Measurements from ENCODE around the gene TMCC1. TPM values are rescaled to one million over a fixed set of nuclear protein-coding genes. Genes with fewer than 3 reads are reported as not detected.

TMCC1 gene
- total and polyA plus RNA-seq, 3 donors from 2014 or later: 46.0 to 119 (median 60.4) TPM

DNA sequence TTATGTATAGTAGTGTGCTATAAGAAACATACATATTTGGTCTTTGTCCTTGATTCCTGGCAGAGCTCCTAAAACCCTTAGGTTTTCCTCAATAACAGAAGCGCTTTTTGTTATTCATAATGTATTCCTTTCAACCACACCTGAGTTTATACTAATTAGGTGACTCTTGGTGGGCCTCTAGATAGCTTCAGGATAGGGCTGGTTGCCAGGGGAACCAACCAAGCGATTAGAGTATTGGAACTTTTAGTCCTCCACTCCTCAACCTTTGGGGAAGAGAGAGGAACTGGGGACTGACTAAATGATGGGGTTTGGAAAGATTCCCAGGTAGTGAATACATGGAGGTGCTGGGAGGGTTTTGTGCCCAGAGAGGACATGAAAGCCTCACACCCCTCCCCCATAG, 24.6 kb downstream of the TMCC1 start:
- H3K4me1 ChIP-seq: peaks cover 15% of the 10 kb centered on the region
- DNase-seq: no peak
- no peaks in the 10 kb centered on the region for H3K9me3 ChIP-seq
- no peak for TF ChIP-seq POLR2A (IDR thresholded peaks at IDR 0.05)
- TF ChIP-seq, protein P1, sequence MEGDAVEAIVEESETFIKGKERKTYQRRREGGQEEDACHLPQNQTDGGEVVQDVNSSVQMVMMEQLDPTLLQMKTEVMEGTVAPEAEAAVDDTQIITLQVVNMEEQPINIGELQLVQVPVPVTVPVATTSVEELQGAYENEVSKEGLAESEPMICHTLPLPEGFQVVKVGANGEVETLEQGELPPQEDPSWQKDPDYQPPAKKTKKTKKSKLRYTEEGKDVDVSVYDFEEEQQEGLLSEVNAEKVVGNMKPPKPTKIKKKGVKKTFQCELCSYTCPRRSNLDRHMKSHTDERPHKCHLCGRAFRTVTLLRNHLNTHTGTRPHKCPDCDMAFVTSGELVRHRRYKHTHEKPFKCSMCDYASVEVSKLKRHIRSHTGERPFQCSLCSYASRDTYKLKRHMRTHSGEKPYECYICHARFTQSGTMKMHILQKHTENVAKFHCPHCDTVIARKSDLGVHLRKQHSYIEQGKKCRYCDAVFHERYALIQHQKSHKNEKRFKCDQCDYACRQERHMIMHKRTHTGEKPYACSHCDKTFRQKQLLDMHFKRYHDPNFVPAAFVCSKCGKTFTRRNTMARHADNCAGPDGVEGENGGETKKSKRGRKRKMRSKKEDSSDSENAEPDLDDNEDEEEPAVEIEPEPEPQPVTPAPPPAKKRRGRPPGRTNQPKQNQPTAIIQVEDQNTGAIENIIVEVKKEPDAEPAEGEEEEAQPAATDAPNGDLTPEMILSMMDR (IDR thresholded peaks at IDR 0.05): no peak
- peak overlapping the region in 1 of 2 donors; percentile 33 for H3K27ac ChIP-seq
- H3K36me3 ChIP-seq (ENCODE audit: low read depth, missing control alignments): peaks cover 2% of the 10 kb centered on the region
- 79 to 87% methylated on average over 2 of the region's 2 CpGs for WGBS, 2 donors
- H3K27me3 ChIP-seq: no peaks in the 10 kb centered on the region
- intact Hi-C loops (cut with DNase I; ENCODE audit: low total_unique reads): no loop called here
- H3K4me3 ChIP-seq: no peak overlapping the region

DNA sequence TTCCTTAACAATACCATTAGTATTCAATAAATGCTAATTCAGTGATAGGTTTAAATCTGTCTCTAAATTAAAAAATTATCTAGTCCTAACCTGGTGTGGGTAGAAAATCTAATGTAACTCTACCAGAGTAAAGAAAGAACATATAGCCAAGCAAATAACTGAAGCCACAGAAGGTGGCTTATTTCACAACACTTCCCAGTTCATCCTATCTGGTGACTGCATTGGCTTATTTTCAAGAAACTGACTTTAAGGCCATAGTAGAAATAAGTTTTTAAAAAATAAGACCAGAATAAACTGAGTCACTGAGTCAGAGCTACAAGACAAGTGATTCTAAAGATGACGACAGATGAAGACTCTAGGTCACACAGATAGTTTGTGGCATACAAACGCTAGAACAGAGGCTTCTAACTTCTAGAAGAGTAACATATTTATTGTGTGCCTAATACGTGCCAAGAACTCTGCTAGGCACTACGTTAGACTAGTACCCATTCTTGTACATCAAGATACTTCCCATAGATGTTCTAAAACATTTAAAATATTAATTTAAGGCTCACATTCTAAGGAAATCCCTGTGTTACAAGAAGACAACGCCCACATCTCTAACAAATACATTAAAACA, 25.9 kb downstream of the TMCC1 start:
- Histone ChIP-seq H3K9me3 (no peaks in the 10 kb centered on the region), H3K4me1 (peaks cover 15% of the 10 kb centered on the region), H3K27me3 (no peaks in the 10 kb centered on the region), H3K27ac (peak overlapping the region; percentile 13 to 33), H3K36me3 (ENCODE audit: low read depth, missing control alignments) (no peaks in the 10 kb centered on the region), H3K4me3 (no peak overlapping the region)
- TF ChIP-seq, protein P1 (IDR thresholded peaks at IDR 0.05): no peak
- TF ChIP-seq POLR2A (IDR thresholded peaks at IDR 0.05): no peak
- intact Hi-C loops (cut with DNase I; ENCODE audit: low total_unique reads): no loop called here
- 51 to 59% methylated on average over 5 of the region's 5 CpGs for WGBS, 2 donors
- DNase-seq: no peak

DNA sequence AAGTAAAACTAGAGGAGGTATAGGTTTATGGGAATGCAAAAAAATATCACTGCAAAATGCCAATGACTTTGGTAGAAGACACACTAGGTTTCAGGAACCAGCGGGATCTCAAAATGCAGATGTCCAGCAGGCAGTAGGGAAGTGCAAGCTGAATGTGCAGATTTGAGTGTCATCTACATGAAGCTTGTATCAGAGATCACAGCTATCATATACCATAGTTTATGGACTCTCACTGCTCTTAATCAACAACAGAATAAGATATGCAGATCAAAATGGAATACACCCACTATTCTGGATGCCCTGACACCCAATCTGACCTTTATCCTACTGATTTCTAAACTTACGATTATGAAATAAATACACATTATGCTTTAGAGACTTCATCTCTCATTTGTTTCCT, 27.7 kb downstream of the TMCC1 start:
- Histone ChIP-seq H3K27ac (no peak overlapping the region), H3K4me3 (no peak overlapping the region), H3K36me3 (ENCODE audit: low read depth, missing control alignments) (no peaks in the 10 kb centered on the region), H3K27me3 (no peaks in the 10 kb centered on the region), H3K9me3 (no peaks in the 10 kb centered on the region), H3K4me1 (peaks cover 15% of the 10 kb centered on the region)
- no peak for TF ChIP-seq POLR2A (IDR thresholded peaks at IDR 0.05)
- TF ChIP-seq, protein P1 (IDR thresholded peaks at IDR 0.05): no peak
- DNase-seq: no peak
- 87 to 88% methylated on average over 2 of the region's 2 CpGs for WGBS, 2 donors
- intact Hi-C loops (cut with DNase I; ENCODE audit: low total_unique reads): no loop called here

DNA sequence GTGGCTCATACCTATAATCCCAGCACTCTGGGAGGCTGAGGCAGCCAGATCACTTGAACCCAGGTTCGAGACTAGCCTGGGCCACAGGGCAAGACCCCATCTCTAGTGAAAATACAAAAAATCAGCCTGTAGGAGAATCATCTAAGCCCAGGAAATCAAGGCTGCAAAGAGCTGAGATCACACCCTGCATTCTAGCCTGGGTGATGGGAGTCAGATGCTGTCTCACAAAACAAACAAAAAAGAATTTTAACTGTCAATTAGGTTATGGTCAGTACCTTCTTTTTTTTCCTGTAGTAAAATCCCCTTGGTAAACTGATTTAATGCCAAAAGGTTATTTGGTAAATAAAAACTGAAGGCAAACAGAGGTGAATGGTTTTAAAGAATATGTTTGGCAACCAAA, 29.0 kb downstream of the TMCC1 start:
- 83 to 88% methylated on average over 1 of the region's 1 CpG for WGBS, 2 donors
- Histone ChIP-seq H3K9me3 (no peaks in the 10 kb centered on the region), H3K27ac (no peak overlapping the region), H3K27me3 (no peaks in the 10 kb centered on the region), H3K36me3 (ENCODE audit: low read depth, missing control alignments) (no peaks in the 10 kb centered on the region), H3K4me1 (peaks cover 15% of the 10 kb centered on the region), H3K4me3 (no peak overlapping the region)
- DNase-seq: no peak
- TF ChIP-seq POLR2A (IDR thresholded peaks at IDR 0.05): no peak
- TF ChIP-seq, protein P1 (IDR thresholded peaks at IDR 0.05): no peak
- intact Hi-C loops (cut with DNase I; ENCODE audit: low total_unique reads): no loop called here

DNA sequence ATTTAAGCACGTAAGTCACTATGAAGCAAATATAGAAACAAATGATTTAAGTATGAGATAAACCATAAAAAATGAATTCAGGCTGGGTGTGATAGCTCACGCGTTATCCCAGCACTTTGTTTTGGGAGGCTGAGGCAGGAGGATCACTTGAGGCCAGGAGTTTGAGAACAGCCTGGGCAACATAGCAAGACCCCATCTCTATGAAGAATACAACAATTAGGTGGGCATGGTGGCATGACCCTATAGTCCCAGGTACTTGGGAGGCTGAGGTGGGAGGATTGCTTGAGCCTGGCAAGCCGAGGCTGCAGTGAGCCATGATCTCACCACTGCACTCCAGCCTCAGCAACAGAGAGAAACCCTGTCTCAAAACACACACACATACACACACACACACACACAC, 34.2 kb downstream of the TMCC1 start:
- peaks cover 12% of the 10 kb centered on the region for H3K4me1 ChIP-seq
- H3K9me3 ChIP-seq: no peaks in the 10 kb centered on the region
- intact Hi-C loops (cut with DNase I; ENCODE audit: low total_unique reads): no loop called here
- 95 to 97% methylated on average over 4 of the region's 4 CpGs for WGBS, 2 donors
- no peak overlapping the region for H3K27ac ChIP-seq
- TF ChIP-seq POLR2A (IDR thresholded peaks at IDR 0.05): no peak
- TF ChIP-seq, protein P1 (IDR thresholded peaks at IDR 0.05): no peak
- H3K36me3 ChIP-seq (ENCODE audit: low read depth, missing control alignments): no peaks in the 10 kb centered on the region
- H3K27me3 ChIP-seq: no peaks in the 10 kb centered on the region
- no peak for DNase-seq
- H3K4me3 ChIP-seq: no peak overlapping the region
